HG03066 (cell line): ENCODE results near the gene PCBP3.
"Not testable (repeated sequence)": the region's sequence is repeated elsewhere in the genome, so short reads cannot be mapped to it uniquely, and the experiment has no call there.

Experiments
- ATAC-seq: cut with Tn5 transposase; IDR thresholded peaks from one replicate; pipeline ENCODE4 v1.9.1; 2021; ENCODE audit warnings: low read depth; ENCODE audit not compliant: unreplicated experiment

PCBP3 gene

GRCh38 chr21:45634511-45635183, 8.9 kb upstream of the PCBP3 start:
- no peak for ATAC-seq

GRCh38 chr21:45635271-45636151, 8.0 kb upstream of the PCBP3 start:
- ATAC-seq: no peak

DNA sequence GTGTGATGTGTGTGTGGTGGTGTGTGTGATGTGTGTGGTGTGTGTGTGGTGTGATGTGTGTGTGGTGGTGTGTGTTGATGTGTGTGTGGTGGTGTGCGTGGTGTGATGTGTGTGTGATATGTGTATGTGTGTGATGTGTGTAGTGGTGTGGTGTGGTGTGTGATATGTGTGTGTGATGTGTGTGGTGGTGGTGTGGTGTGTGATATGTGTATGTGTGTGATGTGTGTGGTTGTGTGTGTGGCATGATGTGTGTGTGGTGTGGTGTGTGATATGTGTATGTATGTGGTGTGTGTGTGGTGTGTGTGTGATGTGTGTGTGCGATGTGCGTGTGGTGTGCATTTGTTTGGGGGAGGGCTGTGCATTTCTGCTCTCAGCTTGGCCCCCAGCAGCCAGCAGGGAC, 7.1 kb upstream of the PCBP3 start:
- no peak for ATAC-seq

DNA sequence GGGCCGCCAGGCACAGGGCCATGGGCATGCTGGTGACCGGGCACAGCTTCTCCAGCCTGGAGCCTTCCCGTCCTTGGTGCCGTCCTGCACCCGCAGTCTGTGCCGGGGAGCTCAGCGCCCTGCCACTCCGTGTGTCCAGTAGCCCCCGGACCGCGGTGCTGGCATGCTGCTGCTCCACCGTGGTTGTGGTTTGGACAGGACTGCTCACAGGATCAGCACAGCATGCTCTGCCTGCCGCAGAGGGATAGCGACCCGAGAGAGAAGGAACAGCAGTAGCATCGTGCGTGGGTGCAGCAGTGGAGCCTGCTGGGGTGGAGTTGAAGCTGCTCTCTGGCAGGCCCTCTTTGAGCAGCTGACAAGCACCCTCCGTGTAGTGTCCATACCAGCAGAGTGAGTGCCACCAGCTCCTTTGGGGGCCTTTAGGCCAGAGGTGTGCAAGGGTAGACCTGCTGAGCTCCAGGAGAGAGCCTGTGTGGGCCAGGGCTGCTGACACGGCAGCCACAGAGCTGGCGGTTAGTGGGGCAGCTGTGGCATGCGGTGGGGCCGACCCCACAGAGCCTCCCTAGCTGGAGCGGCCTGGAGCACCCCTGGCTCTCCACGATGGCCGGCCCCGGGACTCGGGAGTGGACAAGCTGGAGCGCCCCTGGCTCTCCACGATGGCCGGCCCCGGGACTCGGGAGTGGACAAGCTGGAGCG, 6.4 kb upstream of the PCBP3 start:
- no peak for ATAC-seq

DNA sequence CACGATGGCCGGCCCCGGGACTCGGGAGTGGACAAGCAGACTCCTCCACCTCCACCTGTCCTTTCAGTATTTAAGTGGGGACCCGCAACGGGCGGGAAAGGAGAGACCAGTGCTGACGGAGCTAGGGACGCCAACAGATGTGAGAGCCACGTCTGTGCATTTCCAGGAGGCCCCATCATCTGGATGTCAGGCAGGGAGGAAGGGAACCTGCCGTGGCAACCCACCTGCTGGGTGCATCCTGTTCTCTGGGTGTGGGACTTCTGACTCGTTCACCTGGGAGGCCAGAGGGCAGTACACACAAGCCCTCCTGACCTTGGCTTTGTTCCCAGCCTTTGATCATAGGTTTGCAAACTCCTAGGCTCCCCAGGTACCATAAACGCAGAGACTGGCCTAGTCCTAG, 5.6 kb upstream of the PCBP3 start:
- no peak for ATAC-seq

DNA sequence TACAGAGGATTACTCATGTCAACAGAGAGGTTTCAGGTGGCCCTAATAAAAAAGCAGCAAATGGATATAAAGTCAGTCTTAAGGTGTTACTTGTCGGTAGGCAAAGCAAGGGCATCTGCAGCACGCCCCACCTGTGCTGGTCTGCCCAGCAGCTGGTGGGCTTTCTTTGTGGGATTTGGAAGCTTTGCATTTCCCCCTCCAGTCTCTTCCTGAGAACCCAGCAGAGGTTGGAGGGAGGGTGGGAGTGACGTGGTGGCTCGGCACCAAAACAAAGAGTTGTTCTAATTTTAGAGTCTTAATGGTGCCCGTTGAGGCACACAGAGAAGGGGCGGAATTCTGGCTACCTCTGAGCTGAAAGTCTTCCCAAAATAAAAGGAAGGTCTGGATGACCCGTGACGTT, 4.8 kb upstream of the PCBP3 start:
- no peak for ATAC-seq

- no peak for ATAC-seq
These were observed 4.1 kb upstream of the PCBP3 start for GRCh38 chr21:45639206-45640000.

GRCh38 chr21:45640001-45640887, 3.3 kb upstream of the PCBP3 start:
- no peak for ATAC-seq

DNA sequence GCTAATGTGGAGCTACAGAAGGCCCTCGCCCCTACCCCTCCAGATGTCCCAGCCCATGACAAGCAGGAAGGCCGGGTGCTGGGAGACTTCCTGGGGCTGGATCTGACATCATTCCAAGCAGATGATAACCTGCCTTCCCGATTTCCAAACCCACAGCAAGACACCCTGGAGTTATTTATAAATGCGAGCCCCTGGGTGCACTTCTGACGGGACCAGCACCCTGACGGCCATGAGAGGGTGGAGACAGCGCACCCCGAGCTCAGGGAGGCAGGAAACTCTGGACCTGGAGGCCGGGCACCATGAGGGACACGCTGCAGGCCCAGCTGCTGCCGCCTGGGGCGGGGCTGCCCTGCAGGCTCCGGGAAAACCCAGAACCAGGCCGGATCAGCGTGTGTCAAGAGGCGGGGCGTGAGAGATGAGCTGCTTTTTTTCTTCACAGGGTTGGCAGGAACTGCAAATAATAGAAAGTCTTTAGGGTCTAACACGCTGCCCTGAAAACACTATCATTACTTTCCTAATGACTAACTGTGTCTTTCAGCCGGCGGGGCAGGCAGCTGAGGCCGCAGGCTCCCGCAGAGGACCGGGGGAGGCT, 2.5 kb upstream of the PCBP3 start:
- ATAC-seq: no peak

GRCh38 chr21:45641480-45642035, 2.0 kb upstream of the PCBP3 start:
- ATAC-seq: no peak

DNA sequence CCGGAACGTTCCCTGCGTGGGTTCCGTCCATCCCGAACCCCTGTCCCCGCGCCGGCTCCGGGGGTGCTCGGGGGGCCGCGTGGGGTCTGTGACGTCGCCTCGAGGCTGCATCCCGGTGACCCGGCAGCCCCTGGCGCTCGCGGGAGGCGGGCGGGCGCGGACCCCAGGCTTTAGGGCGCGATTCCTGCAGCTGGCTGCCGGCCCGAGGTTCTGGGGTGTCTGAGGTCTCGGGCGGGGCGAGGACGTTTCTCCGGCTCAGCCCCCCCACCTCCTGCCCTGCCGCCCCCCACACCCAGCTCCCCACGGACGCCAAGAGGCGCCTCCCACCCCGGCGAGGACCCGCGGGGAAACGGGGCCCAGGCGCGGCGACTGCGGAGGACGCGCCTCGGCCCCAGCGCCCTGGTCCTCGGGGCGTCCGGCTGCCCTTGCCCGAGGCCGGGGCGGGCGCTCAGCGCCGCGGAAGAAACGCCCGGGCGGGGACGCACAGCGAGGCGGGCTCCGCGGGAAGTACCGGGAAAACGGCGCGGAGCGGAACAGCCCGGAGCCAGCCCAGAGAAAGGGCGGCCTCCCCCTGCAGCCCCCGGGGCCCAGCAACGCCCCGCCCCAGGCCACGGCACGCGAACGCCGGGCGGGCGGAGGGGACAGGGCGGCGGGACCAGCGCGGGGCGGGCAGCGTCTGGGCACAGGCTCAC, 1.3 kb upstream of the PCBP3 start:
- ATAC-seq: no peak

GRCh38 chr21:45644041-45644906, 749 bp downstream of the PCBP3 start:
- no peak for ATAC-seq

DNA sequence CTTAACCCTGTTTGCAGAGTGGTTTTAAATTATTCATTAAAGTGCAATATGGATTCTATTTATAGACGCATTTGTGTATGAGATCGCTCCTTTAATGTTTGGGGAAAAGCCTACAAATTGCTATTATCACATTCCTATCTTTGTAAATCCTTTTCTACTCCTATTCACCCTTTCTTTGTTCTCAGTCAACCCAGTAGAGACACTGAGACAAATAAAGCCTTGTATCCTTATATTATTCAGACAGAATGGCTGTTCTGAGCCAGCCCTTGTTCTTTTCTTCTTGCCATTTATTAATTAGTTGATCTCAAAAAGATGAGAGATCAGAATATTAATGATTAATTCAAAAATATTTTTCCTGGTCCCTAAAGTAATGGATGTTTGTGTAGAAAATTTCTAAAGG, 8.4 kb downstream of the PCBP3 start:
- ATAC-seq: no peak

DNA sequence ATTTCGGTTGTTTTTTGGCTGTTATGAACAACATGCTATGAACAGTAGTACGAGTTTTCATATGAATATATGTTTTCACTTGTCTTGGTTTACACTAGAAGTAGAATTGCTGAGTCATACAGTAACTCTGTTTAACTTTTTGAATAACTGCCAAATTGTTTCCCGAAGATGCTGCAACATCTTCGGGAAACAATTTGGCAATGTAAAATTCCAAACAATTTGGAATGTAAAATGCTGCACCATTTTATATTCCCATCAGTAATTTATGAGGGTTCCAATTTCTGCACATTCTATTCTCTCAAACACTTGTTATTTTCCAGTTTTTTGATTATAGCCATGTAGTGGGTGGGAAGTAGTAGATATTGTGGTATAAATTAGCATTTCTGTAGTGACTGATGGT, 11.6 kb downstream of the PCBP3 start:
- no peak for ATAC-seq

GRCh38 chr21:45656114-45656513, 12.6 kb downstream of the PCBP3 start:
- ATAC-seq: not testable (repeated sequence)

DNA sequence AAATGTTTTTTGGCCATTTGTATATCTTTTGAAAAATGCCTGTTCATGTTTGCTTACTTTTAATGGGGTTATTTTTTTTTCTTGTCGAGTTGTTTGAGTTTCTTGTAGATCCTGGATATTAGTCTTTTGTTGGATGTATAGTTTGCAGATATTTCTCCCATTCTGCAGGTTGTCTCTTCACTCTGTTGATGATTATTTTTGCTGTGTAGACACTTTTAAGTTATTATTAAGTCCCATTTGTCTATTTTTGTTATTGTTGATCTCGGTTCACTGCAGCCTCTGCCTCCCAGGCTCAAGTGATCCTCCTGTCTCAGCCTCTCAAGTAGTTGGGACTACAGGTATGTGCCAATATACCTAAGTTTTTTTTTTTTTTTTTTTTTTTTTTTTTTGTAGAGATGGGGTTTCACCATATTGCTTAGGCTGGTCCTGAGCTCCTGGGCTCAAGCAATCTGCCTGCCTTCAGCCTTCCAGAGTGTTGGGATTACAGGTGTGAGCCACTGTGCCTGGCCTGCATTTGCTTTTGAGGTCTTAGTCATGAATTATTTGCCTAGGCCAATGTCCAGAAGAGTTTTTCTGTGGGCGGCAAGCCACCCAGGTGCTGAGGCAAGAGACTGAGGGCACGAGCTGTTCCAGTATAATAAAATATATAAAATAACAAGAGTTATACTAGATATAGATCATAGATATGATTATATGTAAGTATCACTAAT, 18.5 kb downstream of the PCBP3 start:
- ATAC-seq: not testable (repeated sequence)
